ENCODE data around the gene POLR2F.

Gene POLR2F

DNA sequence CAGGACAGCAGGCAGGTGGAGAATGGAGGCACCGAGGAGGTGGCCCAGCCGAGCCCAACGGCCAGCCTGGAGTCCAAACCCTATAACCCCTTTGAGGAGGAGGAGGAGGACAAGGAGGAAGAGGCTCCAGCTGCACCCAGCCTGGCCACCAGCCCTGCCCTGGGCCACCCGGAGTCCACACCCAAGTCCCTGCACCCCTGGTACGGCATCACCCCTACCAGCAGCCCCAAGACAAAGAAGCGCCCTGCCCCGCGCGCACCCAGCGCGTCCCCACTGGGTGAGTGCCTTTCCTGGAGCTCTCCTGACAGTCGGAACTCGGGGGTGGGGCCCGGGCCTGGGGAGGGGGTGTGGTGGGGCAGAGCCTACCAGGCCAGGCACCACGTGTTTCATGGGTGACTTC is 27.7 kb upstream of the POLR2F start:
- no peak overlapping the region for H3K27ac ChIP-seq (ENCODE audit: insufficient read depth, low read length, poor library complexity, severe bottlenecking)
- peaks cover 33% of the 10 kb centered on the region for H3K36me3 ChIP-seq (ENCODE audit: control insufficient read depth, insufficient read depth, low read length)
- DNase-seq, result no peak
- no peak overlapping the region for H3K4me3 ChIP-seq (ENCODE audit: insufficient read depth, low read depth, low read length, poor library complexity, severe bottlenecking)
- no peaks in the 10 kb centered on the region for H3K27me3 ChIP-seq (replicated peaks; ENCODE audit: control insufficient read depth, insufficient read depth, low read length, poor library complexity, severe bottlenecking)
- H3K4me1 ChIP-seq (ENCODE audit: control insufficient read depth, insufficient read depth, low read length, poor library complexity, severe bottlenecking), result no peaks in the 10 kb centered on the region
- H3K9me3 ChIP-seq (ENCODE audit: control insufficient read depth, low read length), result no peaks in the 10 kb centered on the region

DNA sequence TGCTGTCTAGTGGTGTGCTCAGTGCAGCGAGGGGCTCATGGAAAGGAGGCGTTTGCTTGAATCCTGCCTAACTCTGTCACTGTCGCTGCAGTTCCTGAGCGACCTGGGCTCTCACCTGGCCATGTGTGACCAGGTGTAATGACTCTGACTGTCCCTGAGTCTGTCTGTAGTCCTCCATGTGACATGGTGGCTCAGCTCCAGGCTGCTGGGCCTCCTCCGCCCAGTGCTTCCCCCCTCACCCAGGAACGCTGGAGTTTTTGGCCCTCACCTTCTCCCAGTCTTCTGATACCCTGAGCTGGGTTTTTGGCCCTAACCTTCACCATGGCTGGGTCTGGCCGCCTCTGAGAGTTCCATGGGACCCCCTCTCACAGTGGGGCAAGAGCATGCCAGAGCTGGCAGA is 27.1 kb upstream of the POLR2F start:
- no peak for DNase-seq
- peaks cover 33% of the 10 kb centered on the region for H3K36me3 ChIP-seq (ENCODE audit: control insufficient read depth, insufficient read depth, low read length)
- H3K4me1 ChIP-seq (ENCODE audit: control insufficient read depth, insufficient read depth, low read length, poor library complexity, severe bottlenecking), result no peaks in the 10 kb centered on the region
- H3K9me3 ChIP-seq (ENCODE audit: control insufficient read depth, low read length), result no peaks in the 10 kb centered on the region
- H3K4me3 ChIP-seq (ENCODE audit: insufficient read depth, low read depth, low read length, poor library complexity, severe bottlenecking), result no peak overlapping the region
- H3K27ac ChIP-seq (ENCODE audit: insufficient read depth, low read length, poor library complexity, severe bottlenecking), result no peak overlapping the region
- H3K27me3 ChIP-seq (replicated peaks; ENCODE audit: control insufficient read depth, insufficient read depth, low read length, poor library complexity, severe bottlenecking), result no peaks in the 10 kb centered on the region

DNA sequence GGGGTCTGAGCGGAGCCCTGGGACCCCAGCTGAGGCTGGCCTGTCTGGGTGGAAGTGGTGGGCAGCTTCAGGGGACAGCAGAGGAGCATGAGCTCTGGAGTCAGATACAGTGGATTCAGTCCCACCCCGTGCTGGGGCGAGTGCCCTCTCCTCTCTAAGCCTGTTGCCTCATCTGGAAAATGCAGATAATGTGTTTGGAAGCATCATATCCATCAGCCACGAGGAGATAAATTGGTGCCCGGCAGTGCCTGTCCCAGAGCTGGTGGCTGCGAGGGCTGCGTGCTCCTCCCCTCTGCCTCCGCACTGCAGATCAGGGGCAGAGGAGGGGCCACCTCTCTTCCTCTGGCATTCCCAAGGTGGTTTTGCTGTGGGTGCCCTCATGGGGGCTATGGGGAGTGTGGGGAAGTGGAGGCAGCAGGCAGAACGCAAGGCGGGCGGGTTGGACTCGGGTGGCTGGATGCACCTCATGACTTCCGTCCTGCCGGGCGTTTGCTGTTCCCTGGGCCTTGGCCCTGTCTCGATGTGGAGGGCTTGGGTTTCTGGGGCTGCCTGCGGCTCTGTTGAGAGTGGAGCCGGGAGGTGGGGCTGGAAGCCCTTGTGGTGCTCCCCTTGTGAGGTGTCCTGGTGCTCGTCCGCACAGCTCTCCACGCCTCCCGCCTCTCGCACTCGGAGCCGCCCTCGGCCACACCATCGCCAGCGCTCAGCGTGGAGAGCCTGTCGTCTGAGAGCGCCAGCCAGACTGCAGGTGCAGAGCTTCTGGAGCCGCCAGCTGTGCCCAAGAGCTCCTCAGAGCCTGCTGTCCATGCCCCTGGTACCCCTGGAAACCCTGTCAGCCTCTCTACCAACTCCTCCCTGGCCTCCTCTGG is 26.5 kb upstream of the POLR2F start:
- Histone ChIP-seq H3K4me3 (ENCODE audit: insufficient read depth, low read depth, low read length, poor library complexity, severe bottlenecking) (no peak overlapping the region), H3K27ac (ENCODE audit: insufficient read depth, low read length, poor library complexity, severe bottlenecking) (no peak overlapping the region), H3K27me3 (replicated peaks; ENCODE audit: control insufficient read depth, insufficient read depth, low read length, poor library complexity, severe bottlenecking) (no peaks in the 10 kb centered on the region), H3K4me1 (ENCODE audit: control insufficient read depth, insufficient read depth, low read length, poor library complexity, severe bottlenecking) (no peaks in the 10 kb centered on the region), H3K36me3 (ENCODE audit: control insufficient read depth, insufficient read depth, low read length) (peaks cover 37% of the 10 kb centered on the region), H3K9me3 (ENCODE audit: control insufficient read depth, low read length) (no peaks in the 10 kb centered on the region)
- DNase-seq, result no peak

DNA sequence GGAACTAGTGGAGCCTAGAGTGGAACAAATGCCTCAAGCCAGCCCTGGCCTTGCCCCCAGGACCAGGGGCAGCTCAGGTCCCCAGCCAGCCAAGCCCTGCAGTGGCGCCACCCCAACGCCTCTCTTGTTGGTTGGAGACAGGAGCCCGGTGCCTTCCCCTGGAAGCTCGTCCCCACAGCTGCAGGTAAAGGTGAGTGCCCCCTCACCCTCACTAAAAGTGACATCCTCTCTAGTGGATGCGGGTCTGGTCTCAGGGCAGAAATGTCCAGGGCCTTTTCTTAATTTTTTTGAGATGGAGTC is 25.9 kb upstream of the POLR2F start:
- H3K36me3 ChIP-seq (ENCODE audit: control insufficient read depth, insufficient read depth, low read length), result peaks cover 42% of the 10 kb centered on the region
- H3K27me3 ChIP-seq (replicated peaks; ENCODE audit: control insufficient read depth, insufficient read depth, low read length, poor library complexity, severe bottlenecking), result no peaks in the 10 kb centered on the region
- H3K9me3 ChIP-seq (ENCODE audit: control insufficient read depth, low read length), result no peaks in the 10 kb centered on the region
- no peak overlapping the region for H3K27ac ChIP-seq (ENCODE audit: insufficient read depth, low read length, poor library complexity, severe bottlenecking)
- DNase-seq, result no peak
- H3K4me3 ChIP-seq (ENCODE audit: insufficient read depth, low read depth, low read length, poor library complexity, severe bottlenecking), result no peak overlapping the region
- H3K4me1 ChIP-seq (ENCODE audit: control insufficient read depth, insufficient read depth, low read length, poor library complexity, severe bottlenecking), result no peaks in the 10 kb centered on the region

DNA sequence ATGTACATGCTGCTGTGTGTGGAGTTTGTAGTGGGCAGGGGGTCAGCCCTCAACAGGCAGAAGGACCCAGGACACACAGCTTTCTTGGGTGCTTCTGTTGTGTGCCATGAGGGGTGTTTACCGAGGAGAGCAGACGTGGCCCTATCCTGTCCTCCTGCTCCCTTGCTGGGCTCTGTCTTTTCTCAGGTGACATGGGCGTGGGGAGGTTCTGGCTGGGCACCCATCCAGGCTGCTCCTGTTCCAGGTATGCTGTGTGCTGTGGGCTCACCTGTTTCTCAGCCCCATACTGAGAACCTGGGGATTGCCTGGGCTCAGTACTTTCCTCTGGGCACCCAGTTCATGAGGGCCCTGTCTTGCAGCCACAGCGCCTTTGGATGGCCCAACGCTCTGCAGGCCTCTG is 24.1 kb upstream of the POLR2F start:
- Histone ChIP-seq H3K9me3 (ENCODE audit: control insufficient read depth, low read length) (no peaks in the 10 kb centered on the region), H3K4me3 (ENCODE audit: insufficient read depth, low read depth, low read length, poor library complexity, severe bottlenecking) (no peak overlapping the region), H3K27ac (ENCODE audit: insufficient read depth, low read length, poor library complexity, severe bottlenecking) (no peak overlapping the region), H3K4me1 (ENCODE audit: control insufficient read depth, insufficient read depth, low read length, poor library complexity, severe bottlenecking) (peaks cover 7% of the 10 kb centered on the region), H3K27me3 (replicated peaks; ENCODE audit: control insufficient read depth, insufficient read depth, low read length, poor library complexity, severe bottlenecking) (no peaks in the 10 kb centered on the region), H3K36me3 (ENCODE audit: control insufficient read depth, insufficient read depth, low read length) (peaks cover 43% of the 10 kb centered on the region)
- DNase-seq, result no peak

DNA sequence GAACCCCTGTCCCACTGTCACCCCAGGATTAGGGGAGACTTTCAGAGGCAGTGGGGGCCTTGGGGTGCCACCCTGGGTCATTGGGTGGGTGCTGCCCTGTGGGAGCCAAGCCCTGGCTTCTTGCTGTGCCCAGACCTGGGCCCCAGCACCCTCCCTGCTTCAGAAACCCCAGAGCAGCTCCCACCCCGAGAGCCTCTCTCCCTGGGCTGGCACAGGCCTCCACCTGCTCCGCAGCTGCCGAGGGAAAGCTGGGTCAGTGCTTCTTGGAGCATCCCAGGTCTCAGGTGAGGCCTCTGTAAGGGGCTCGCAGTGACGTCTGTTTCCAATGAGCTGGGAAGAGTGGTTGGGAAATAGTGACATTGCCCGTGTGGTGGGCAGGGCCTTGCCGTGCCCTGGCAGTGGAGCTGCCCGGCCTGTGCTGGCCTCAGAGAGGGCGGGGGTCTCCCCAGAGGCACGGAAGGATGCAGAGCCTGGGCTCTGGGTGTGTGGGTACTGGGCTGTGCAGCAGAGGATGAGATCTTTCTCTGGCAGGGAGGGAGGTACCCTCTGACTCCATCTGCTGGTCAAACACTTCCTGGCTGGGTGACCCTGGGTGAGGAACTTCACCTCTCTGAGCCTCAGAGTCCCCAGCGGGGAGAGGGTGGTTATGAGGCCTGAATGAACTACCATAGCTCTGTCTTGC is 23.1 kb upstream of the POLR2F start:
- Histone ChIP-seq H3K27ac (ENCODE audit: insufficient read depth, low read length, poor library complexity, severe bottlenecking) (no peak overlapping the region), H3K27me3 (replicated peaks; ENCODE audit: control insufficient read depth, insufficient read depth, low read length, poor library complexity, severe bottlenecking) (no peaks in the 10 kb centered on the region), H3K36me3 (ENCODE audit: control insufficient read depth, insufficient read depth, low read length) (peaks cover 42% of the 10 kb centered on the region), H3K4me1 (ENCODE audit: control insufficient read depth, insufficient read depth, low read length, poor library complexity, severe bottlenecking) (peaks cover 7% of the 10 kb centered on the region), H3K9me3 (ENCODE audit: control insufficient read depth, low read length) (no peaks in the 10 kb centered on the region), H3K4me3 (ENCODE audit: insufficient read depth, low read depth, low read length, poor library complexity, severe bottlenecking) (no peak overlapping the region)
- DNase-seq, result no peak

DNA sequence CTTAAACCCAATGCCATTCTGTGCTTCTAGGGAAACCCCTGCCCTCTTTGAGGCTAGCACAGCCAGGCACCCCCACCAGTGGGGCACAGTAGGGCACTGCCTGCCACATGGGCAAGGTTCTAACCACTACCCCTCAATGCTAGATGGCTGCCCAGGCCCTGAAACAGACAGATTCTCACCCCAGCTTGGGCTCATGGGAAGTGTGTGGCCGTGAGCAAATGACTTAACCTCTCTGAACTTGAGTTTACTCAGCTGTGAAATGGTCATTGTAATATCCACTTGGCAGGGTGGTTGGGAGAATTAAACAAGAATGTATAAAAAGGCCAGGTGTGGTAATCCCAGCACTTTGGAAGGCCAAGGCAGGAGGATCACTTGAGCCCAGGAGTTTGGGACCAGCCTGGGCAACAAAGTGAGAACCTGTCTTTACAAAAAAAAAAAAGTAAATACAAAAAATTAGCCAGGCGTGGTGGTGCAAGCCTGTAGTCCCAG is 22.5 kb upstream of the POLR2F start:
- H3K9me3 ChIP-seq (ENCODE audit: control insufficient read depth, low read length), result no peaks in the 10 kb centered on the region
- H3K4me1 ChIP-seq (ENCODE audit: control insufficient read depth, insufficient read depth, low read length, poor library complexity, severe bottlenecking), result peaks cover 7% of the 10 kb centered on the region
- no peak overlapping the region for H3K27ac ChIP-seq (ENCODE audit: insufficient read depth, low read length, poor library complexity, severe bottlenecking)
- no peaks in the 10 kb centered on the region for H3K27me3 ChIP-seq (replicated peaks; ENCODE audit: control insufficient read depth, insufficient read depth, low read length, poor library complexity, severe bottlenecking)
- H3K4me3 ChIP-seq (ENCODE audit: insufficient read depth, low read depth, low read length, poor library complexity, severe bottlenecking), result no peak overlapping the region
- DNase-seq, result no peak
- H3K36me3 ChIP-seq (ENCODE audit: control insufficient read depth, insufficient read depth, low read length), result peaks cover 36% of the 10 kb centered on the region

DNA sequence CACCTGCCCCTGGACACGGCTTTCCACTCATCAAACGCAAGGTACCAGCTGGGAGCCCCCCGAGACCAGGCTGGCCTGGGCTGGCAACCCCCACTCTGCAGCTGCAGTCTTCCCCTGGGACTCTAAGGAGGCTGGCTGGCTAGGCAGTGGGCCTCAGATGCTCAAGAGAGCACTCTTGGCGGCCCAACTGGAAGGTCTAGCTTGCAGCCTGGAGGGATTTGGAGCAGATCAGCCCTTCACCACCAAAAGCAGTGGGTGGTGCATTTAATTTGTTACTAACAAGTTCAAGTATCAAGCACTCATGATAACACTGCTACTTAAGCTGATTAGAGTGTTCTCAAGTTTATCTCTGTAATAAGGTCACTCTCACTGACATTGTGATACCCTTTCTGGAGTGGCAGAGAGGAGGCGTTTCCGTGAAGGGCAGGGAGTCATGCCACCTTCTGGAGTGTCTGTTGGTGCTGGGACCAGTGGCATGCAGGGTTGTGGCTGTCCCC is 21.6 kb upstream of the POLR2F start:
- peaks cover 7% of the 10 kb centered on the region for H3K4me1 ChIP-seq (ENCODE audit: control insufficient read depth, insufficient read depth, low read length, poor library complexity, severe bottlenecking)
- no peak overlapping the region for H3K4me3 ChIP-seq (ENCODE audit: insufficient read depth, low read depth, low read length, poor library complexity, severe bottlenecking)
- H3K9me3 ChIP-seq (ENCODE audit: control insufficient read depth, low read length), result no peaks in the 10 kb centered on the region
- no peak for DNase-seq
- peaks cover 27% of the 10 kb centered on the region for H3K36me3 ChIP-seq (ENCODE audit: control insufficient read depth, insufficient read depth, low read length)
- H3K27ac ChIP-seq (ENCODE audit: insufficient read depth, low read length, poor library complexity, severe bottlenecking), result no peak overlapping the region
- no peaks in the 10 kb centered on the region for H3K27me3 ChIP-seq (replicated peaks; ENCODE audit: control insufficient read depth, insufficient read depth, low read length, poor library complexity, severe bottlenecking)

DNA sequence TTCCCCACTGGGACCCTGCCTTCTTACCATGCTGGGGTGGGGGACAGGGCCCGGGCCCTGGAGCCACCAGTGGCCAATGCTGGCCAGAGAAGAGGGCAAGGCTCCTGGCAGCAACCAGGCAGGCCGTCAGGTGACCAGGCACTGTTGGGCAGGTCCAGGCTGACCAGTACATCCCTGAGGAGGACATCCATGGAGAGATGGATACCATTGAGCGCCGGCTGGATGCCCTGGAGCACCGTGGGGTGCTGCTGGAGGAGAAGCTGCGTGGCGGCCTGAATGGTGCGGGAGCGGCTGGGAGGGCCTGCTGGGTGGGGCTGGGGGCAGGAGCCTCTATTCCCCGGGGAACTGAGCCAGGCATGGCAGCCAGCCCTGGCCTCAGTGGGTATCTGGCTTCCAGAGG is 21.1 kb upstream of the POLR2F start:
- no peaks in the 10 kb centered on the region for H3K27me3 ChIP-seq (replicated peaks; ENCODE audit: control insufficient read depth, insufficient read depth, low read length, poor library complexity, severe bottlenecking)
- no peak overlapping the region for H3K27ac ChIP-seq (ENCODE audit: insufficient read depth, low read length, poor library complexity, severe bottlenecking)
- DNase-seq, result no peak
- no peak overlapping the region for H3K4me3 ChIP-seq (ENCODE audit: insufficient read depth, low read depth, low read length, poor library complexity, severe bottlenecking)
- H3K36me3 ChIP-seq (ENCODE audit: control insufficient read depth, insufficient read depth, low read length), result peaks cover 22% of the 10 kb centered on the region
- H3K9me3 ChIP-seq (ENCODE audit: control insufficient read depth, low read length), result no peaks in the 10 kb centered on the region
- peaks cover 7% of the 10 kb centered on the region for H3K4me1 ChIP-seq (ENCODE audit: control insufficient read depth, insufficient read depth, low read length, poor library complexity, severe bottlenecking)
